GM18502 (cell line): ENCODE data around the gene PLXND1.

Source experiments
- ATAC-seq: cut with Tn5 transposase; IDR thresholded peaks from one replicate; pipeline ENCODE4 v1.9.1; 2021; ENCODE audit warnings: mild to moderate bottlenecking; ENCODE audit not compliant: unreplicated experiment, poor library complexity

The PLXND1 gene

DNA sequence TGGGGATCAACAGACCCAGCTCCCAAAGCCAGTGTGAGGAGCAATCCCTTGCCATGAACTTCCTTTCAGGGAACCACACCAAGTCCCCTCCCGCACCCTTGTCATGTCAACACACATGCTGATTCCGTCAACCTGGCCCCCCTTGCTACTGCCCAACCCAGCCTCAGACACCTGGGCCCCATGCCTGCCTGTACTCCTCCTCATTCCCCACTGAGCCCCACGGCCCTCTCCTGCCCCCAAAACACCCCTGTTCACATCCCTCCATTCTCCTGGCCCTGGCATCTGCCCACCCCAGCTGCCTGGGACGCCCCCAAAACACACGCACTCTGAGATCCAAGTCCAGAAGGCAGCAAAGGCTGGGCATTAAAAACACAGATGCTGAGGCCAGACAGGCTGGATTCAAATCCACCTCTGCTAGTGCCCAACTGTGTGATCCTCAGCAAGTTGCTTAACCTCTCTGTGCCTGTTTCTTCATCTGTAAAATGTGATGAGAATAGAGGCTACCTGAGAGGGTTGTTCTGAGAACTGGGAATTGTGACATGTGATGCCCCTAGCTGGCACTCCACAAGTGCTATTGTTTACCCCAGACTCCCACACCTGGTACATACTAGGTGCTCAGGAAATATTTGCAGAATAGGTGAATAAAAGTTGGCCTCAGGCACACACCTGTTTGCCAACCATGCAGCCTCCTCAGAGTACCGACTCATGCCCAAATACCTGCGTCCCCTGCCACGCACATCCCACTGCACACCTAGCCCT, 2.3 kb downstream of the PLXND1 start:
- no peak for ATAC-seq

DNA sequence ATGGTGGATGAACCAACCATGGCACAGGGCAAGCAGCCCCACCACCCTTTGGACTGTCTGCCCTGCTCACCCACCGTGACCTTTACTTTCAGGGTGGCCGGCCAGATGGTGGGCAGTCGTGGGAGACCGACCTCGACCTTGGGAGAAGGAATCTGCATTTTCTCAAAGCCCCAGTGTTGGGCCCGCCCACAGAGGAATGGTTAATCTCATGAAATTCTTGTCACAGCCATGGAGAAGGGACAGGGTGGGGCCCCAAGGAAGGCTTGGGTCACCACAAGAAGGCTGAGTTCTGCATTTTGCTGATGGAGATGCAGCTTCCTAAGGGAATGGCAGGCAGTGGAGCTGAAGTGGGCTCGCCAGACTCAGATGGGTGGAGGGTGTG, 2.9 kb downstream of the PLXND1 start:
- no peak for ATAC-seq

DNA sequence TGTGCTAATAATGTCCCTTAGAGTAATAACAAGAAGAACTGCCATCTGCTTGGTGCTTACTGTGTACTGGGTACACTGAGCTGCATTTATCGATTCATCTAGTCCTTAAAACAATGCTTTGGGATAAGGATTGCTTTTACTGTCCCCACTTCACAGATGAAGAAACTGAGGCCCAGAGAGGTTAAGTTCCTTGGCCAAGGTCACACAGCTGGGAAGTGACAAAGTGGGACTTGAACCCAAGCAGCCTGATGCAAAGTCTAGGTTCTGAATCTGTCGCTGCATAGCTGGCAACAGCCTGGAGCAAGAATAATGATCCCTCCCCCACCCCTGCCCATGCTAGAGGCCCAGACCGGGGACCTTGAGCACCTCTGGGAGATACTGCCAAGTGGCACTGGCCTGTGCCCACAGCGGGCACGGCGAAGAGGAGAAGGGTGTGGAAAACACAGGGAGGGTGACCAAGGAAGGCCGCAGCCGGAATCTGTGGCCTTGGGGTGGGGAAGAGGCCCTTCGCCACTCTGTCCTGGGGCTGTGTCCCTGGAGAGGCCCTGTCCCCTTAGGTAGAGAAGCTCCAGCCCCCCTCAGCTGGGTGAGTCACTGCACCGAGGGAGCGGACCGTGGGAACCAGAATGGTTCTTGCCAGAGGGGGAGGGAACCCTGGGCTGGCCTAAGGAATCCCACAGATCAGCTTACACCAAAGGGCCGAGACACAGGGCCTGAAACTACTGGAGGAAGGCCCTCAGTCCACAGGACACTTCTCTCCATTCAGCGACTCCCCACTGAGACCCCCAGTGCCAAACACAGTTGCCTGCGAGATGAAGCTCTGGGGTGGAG, 3.5 kb downstream of the PLXND1 start:
- ATAC-seq: no peak

DNA sequence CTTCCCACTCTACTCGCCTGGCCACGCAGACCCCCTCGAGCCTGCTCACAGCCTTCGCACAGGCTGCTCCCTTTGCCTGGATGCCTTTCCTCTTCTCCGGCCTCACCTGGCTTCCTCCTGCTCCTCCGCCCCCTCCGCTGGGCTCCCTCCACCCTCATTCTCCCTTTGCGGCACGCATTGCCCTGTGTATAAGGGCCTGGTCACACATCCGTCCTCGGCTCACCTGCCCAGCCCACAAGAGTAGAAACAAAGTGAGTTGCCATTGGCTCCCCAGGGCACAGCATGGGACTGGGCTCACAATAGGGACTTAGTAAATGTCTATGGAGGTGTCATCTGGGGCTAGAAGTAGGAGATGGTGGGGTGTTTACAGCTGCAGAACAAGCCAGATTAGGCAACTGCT, 4.2 kb downstream of the PLXND1 start:
- ATAC-seq: no peak

DNA sequence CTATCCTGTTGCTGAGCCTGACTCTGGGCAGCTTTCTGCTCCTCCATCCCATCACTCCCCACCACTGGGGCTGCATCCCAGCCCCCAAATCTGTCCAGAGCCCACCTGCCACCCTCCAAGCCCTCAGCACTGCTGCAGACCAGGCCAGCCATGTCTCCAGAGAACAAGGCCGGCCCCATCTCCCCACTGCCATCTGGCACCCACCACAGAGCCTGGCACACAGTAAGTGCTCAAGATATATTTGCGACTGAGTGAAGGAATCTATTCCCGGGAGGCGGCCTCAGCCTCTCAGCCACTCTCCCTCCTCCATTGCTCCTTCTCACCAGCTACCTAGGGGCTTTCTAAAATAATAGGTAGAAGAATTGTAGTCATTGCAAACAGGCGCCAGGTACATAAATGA, 4.8 kb downstream of the PLXND1 start:
- ATAC-seq: no peak

DNA sequence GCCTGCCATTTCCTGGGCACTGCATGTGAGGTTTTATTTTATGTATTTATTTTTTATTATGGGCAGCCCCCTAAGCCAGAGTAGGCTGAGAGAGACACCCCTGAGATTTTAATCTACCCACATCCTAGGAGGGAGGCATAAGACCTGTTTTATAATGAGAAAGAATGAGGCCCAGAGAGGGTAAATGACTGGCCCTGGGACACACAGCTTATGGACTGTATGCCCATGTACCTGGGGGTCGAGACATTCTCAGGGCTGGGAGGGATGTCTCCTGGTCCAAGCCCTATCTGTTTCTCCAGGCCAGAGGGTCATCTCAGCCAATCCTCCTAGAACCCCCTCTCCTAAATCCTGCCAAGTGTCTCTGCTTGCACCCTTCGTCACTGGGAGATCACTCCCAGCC, 6.1 kb downstream of the PLXND1 start:
- no peak for ATAC-seq

DNA sequence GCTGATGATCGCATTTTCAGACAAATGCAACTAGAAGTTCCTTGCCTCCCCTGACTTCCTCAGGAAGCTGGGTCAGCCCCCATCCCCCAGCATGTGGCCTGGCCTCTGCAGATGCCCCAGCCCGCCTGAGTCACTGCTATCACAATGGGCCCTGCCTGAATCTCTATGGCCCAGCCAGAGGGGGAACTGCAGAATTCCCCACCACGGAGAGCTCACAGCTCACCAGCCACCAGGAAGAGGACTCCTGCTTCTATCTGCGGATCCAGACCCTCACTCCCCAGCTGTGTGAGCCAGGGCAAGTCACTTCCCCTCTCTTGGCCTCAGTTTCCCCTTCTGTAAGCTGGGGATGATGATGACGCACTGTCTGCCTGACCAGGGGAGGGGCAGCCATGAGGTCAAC, 6.9 kb downstream of the PLXND1 start:
- ATAC-seq: no peak

DNA sequence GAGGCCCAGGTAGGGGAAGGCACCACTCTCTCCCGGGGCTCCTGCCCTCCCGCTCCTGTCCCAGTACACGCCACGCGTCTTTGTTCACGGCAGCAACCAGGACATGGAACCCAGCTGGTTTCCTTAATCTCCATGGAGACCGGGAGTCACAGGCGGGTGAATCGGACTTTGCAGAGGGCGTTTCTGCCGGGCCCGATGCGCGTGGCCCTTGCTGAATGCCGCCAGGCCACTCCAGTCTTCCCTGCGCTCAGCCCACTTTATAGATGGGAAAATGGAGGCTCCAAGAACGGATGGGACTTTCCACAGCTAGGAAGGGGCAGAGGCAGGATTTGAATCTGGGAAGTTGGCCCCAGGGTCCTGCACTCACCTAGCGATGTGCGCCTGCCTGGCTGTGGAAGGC, 7.4 kb downstream of the PLXND1 start:
- no peak for ATAC-seq

DNA sequence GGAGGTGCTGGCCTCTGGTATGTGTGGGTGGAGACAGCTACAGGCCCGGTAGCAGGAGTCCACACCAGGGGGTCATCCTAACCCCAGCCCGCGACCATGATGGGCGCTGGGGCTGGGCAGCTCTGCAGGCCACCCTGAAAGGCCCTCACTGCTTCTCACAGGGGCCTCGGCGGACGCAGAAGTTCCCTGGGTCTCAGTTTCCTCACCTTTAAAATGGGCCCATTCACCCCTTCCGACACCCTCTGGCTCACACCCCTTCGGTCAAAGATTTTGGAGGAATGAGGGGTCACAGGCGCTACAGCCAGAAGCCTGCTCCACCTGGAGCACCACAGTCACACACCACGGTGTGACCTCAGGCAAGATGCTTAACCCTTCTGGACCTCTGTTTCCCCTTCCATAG, 8.0 kb downstream of the PLXND1 start:
- ATAC-seq: no peak

DNA sequence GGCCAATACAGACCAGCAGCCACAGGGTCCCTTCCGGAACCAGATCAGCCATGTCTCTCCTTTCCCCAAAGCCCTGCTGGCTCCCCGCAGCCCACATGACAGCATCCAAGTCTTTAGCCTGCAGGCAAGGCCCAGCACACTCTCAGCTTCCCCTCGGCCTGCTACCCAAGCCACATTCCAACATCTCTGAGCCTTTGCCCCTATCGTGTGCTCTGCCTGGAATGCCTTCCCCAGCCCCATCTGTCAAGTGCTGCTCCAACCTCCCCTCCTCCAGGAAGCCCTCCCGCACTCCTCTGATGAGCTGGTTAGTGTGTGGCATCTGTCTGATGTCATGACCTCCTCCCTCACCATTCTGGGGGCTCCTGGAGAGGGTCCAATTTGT, 8.5 kb downstream of the PLXND1 start:
- no peak for ATAC-seq

DNA sequence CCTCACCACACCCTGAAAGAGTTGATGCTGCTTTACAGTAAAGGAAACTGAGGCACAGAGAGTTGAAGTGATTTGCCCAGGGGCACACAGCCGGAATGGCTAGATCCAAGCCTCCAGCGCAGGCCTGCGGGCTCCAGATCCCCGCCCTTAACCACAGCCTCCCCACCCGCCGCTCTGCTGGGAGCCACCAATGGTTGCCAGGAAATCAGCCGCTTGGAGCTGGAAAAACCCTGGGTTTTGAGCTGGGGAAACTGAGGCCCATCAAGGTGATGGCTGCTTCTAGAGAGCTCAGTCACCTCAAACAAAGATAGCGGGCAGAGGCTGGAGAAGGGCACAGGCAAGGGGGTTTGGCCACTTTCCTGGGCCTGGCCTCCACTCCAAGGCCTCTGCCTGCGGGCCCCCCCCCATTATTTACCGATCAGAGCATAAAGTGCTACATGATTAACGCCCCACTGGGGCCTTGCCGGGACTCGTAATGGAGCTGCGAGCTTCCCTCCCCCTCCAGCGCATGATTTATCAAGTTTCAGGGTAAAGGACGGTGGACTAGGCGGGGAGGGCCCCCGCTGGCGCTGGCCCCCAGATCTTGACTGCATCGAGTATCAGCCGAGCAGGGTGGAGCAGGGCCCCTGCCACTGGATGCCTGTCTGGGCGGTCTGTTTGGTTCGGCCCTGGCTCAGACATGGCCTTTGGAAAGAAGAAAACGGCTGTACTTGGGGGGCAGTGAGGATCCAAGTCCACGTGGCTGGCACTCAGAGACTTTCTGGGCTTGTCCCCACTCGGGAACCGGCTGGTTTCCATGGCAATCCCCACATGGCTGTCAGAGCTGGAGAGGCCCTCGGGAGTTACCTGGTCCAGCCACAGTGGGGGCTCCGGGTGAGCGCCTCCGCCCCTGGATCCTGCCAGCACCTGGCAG, 9.1 kb downstream of the PLXND1 start:
- no peak for ATAC-seq

DNA sequence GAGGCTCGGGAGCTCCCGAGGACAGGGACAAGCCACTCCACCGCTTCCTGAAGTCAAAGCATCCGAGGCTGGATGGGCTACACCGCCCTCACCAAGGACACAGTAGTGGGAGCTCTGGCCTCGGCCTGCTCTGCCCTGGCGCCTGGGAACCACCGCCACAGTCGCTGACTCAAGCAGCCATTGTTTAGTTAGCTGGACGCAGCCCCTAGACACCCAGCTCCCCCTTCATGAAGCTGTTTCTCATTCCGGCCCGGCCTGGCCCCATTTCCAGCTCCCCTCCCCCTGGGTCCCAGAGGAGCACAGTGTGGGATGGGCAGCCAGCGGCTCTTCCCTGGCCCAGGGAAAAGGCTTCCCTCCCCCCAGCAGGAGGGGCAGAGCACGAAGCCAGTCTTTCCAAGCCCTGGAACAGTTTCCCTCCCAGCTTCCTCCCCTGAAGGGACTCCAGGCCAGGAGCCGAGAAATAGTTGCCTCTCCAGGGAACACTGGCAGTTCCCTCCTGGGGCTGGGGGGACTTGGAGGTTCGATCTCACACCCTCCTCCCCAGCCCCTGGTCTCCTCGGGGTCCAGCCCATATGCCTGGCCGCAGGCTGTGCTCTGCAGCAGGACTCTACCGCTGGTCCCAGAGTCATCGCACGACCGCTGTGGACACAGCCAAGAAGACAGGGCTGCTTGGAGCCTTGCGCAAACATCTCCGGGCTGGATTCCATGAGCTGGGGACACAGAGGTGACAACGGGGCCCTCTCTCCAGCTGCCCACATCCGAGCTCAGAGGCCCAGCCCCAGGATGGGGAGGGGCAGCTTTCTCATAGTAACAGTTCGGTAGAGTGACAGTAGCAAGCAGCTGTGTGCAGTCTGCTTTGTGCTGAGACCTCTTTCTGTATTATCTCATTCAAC, 10.0 kb downstream of the PLXND1 start:
- no peak for ATAC-seq

DNA sequence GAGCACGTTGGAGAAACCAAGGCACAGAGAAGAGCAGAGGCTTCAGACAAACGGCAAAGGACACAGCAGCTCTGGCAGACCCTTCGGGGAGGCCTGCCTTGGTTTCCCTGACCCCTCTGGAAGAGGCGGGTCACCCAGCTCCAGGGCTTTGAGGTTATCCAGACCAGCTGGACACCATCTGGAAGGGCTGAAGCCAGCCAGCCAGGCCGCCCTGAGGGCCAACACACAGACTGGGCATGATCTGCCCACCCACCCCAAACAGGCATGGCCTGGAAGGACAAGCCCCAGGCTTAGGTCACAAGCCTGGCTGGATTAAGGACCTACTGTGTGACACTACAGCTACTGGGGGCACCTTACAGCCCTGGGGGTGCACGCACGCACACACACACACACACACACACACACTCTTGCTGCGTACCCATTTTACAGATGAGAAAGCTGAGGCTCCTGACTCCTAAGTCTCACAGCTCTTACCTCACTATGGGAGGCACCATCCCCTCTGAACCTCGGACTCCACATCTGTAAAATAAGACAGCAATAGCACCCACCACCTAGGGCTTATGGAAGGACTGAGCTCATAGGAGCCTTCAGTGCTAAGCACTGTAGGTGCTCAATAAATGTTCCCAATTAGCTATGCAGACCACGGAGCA, 10.8 kb downstream of the PLXND1 start:
- no peak for ATAC-seq

DNA sequence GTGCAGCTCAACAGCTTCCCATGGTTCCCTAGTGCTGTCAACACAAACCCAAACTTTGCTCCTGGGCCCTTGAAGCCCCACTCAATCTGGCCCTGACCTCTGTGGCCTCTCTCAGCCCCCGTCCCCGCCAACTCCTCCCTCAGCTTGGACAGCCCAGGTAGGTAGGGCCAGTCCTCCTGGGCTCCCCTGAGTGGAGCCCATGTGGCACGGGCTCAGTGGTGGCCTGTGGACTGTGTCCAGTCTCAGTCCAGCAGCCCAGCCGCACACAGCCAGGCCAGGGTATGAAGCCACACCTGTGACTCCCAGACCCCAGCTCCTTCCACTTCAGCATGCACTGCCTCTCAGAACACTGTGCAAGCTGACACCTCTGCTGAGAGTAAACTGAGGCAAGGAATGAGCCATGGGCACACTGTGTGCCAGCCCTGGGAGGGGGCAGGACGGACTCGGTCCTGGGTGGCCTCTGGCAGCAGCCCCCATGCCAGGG, 11.5 kb downstream of the PLXND1 start:
- no peak for ATAC-seq

DNA sequence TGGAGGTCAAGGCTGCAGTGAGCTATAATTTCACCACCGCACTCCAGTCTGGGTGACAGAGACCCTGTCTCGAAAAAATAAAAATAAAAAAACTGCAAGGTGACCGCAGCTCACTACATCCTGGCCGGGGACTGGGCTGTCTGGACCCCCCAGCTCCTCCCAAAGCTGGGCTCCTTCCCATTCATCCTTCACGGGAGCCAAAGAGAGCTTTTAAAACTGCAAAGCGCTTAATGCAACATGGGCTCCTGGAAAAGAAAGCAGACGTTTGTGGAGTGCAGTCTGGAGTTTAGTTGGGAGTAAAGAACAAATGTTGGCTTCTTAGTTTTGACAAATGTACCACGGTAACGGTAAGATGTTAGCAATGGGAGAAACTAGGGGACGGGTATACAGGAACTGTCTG, 12.1 kb downstream of the PLXND1 start:
- ATAC-seq: no peak

DNA sequence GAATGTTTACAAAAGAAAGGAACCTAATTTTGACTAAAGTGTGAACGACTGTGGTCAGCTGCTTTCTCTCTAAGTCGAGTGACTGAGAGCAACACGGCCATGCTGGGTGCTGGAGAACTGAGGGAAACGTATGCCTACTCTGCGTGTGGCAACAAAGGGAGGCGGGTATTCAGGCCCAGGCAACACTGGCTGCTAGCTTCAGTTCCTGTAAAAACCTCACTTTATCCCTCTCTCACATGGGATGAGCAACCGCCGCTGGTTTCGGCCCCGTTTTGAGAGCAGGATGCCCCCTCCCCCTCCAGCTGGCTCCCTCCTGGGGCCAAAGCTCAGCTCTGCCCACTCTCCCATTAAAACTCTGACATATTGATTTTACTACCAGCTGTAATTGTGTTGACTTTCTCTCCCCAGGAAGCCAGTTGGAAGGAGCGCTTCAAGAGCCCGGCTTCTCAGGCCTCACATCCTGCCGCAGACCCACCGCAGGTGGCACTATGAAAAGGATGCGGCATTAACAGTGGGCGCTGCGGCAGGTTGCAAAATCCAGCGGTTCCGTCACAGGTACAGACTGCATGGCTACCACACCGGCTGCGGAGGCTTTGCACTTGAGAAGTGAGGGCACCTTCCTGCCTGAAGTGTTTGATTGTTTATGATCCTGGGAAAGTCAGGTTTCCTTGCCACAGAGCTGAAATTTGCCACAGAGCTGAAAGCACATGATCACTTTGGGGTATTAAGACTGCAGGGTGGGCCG, 12.7 kb downstream of the PLXND1 start:
- ATAC-seq: no peak

DNA sequence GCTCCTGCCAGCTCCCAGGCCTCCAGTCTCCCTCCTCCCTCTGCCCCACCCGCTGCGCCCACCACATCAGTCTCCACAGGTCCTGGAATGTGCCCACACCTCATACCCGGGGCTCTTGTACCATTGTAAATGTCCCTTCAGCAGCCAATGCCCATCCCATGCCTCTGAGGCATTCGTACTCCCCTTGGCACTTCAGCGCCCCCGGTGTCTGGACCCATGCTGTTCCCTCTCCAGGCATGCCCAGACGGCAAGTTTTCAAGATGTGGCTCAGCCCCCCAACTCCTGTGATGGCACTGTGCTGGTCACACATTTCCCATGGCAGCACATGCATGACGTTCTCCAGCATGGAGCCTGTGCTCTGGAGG, 13.3 kb downstream of the PLXND1 start:
- no peak for ATAC-seq

DNA sequence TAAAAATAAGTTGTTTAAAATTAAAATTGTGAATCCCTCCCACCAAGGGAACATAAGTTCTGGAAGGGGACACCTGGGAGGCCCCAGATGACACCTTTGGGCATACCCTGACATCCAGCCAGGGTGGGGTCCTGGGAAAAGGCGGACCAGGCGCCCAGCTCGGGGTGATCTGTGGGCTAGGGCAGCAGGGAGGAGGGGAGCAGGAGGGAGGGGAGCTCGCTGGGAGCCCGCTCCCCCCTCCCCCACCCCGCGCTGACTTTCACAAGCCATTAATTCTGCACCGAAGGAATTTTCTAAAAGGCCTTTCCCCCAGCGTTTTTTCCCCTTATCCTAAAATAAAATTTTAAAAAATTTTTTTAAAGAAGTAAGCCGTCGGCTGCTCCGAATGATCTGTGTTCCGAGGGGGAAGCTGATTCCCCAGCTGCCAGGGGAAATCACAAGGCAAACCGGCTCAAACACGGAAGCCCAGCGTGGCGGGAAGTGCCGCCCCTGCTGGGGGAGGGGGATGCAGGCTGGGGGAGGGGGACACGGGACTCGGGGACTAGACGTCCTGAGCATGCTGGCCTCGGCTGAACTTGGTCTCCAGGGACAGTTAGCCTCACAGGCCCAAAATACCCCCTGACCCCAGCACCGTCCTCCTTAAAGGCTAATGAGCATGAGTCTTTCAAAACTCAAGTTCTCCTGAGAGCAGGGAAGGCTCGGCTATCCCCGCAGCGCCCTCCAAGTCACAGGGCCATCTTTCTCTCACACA, 13.9 kb downstream of the PLXND1 start:
- no peak for ATAC-seq
